ENCODE results near the gene CTTNBP2. TPM values are rescaled to one million over a fixed set of nuclear protein-coding genes. Genes with fewer than 3 reads are reported as not detected.

CTTNBP2 gene
- total RNA-seq, 2 experiments from 2014 or later: not detected

GRCh38 chr7:117889611-117890010 is 16.4 kb upstream of the CTTNBP2 start:
- no peaks in the 10 kb centered on the region for H3K9me3 Mint-ChIP-seq
- H3K4me3 Mint-ChIP-seq: no peak overlapping the region
- H3K27me3 Mint-ChIP-seq: no peaks in the 10 kb centered on the region
- CTCF ChIA-PET: no interaction called here
- no peak overlapping the region for H3K27ac Mint-ChIP-seq
- H3K36me3 Mint-ChIP-seq (ENCODE audit: low read depth): no peaks in the 10 kb centered on the region
- POLR2A ChIA-PET: no interaction called here
- no peaks in the 10 kb centered on the region for H3K4me1 Mint-ChIP-seq
- no peak for DNase-seq

- CTCF ChIA-PET: no interaction called here
- Mint-ChIP-seq H3K9me3 (no peaks in the 10 kb centered on the region), H3K27me3 (peaks cover 2% of the 10 kb centered on the region), H3K4me3 (no peak overlapping the region), H3K36me3 (ENCODE audit: low read depth) (no peaks in the 10 kb centered on the region), H3K27ac (no peak overlapping the region), H3K4me1 (no peaks in the 10 kb centered on the region)
- DNase-seq: no peak
- POLR2A ChIA-PET: no interaction called here
Observed at GRCh38 chr7:117888627-117889026, 15.4 kb upstream of the CTTNBP2 start.

- Mint-ChIP-seq H3K4me1 (no peaks in the 10 kb centered on the region), H3K9me3 (no peaks in the 10 kb centered on the region), H3K27me3 (peaks cover 2% of the 10 kb centered on the region), H3K4me3 (no peak overlapping the region), H3K27ac (no peak overlapping the region), H3K36me3 (ENCODE audit: low read depth) (no peaks in the 10 kb centered on the region)
- ChIA-PET CTCF (no interaction called here), POLR2A (no interaction called here)
- DNase-seq: no peak
Observed at GRCh38 chr7:117882594-117882993, 9.4 kb upstream of the CTTNBP2 start.

DNA sequence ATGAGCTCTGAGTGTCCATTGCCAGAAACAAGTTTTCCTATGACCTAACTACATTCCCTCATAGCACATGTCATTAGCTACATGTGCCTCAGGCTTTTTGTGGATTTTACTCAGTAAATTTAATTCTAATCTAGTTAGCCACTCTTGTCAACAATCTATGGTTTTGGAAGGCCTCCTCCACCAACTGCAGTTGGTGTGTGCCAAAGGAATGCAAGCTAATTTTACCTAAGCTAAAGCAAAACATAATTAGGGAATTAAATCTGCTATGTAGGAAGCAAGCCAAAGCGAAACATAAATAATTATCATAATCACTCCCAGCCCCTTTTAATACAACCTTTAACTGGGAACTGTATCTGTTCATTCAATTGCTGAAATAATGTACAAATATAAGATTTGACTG is 3.5 kb upstream of the CTTNBP2 start:
- Mint-ChIP-seq H3K27me3 (peaks cover 33% of the 10 kb centered on the region), H3K27ac (no peak overlapping the region), H3K4me1 (peaks cover 5% of the 10 kb centered on the region), H3K4me3 (no peak overlapping the region), H3K9me3 (no peaks in the 10 kb centered on the region), H3K36me3 (ENCODE audit: low read depth) (no peaks in the 10 kb centered on the region)
- DNase-seq: no peak
- ChIA-PET CTCF (no interaction called here), POLR2A (no interaction called here)

DNA sequence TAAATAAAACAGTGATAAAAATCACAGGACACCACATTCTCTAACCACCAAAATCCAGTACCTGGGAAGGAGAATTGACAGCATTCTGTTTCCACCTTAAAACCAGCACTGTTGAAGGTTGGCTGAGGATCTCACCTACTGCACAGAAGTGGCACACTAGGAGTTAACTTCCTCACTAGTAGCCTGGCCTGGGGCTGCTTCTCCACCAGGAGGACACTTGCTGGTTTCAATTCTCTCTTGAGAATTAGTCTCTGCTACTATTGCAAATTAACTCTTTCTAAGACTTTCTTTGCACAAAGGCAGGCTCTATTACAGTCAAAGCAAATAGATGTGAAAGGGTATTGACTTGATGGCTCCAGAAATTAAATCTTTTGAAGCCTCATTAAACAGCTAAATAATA is 2.3 kb upstream of the CTTNBP2 start:
- ChIA-PET CTCF (no interaction called here), POLR2A (no interaction called here)
- H3K9me3 Mint-ChIP-seq: no peaks in the 10 kb centered on the region
- H3K4me3 Mint-ChIP-seq: no peak overlapping the region
- DNase-seq: no peak
- peaks cover 5% of the 10 kb centered on the region for H3K4me1 Mint-ChIP-seq
- H3K36me3 Mint-ChIP-seq (ENCODE audit: low read depth): no peaks in the 10 kb centered on the region
- no peak overlapping the region for H3K27ac Mint-ChIP-seq
- peaks cover 42% of the 10 kb centered on the region for H3K27me3 Mint-ChIP-seq

DNA sequence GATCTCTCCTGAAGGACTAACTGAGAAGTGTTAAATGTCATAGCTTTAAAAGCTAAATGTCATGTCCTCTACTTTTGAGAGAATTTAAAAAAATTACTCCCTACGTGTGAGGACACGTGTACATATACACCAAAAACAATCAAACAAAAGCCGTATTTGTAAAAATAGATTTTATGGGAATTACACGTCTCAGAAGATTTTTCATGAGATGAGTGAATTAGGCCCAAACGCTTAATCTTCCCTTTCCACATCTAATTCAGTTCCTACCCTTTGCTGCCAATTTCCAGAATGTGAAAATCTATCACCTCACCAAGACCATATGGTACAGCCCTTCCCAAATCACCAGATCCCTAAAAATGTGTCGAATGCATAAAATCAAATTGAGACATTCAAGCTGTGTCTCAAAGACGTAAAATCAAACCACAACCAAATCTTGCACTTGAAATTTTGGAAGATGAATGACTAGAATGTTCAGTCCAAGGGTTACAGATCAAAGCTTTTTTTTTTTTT is 1.0 kb upstream of the CTTNBP2 start:
- Mint-ChIP-seq H3K4me3 (no peak overlapping the region), H3K4me1 (peaks cover 5% of the 10 kb centered on the region)
- CTCF ChIA-PET: no interaction called here

GRCh38 chr7:117872561-117873309 is 506 bp downstream of the CTTNBP2 start:
- POLR2A ChIA-PET: no interaction called here
- Mint-ChIP-seq H3K9me3 (no peaks in the 10 kb centered on the region), H3K4me3 (no peak overlapping the region), H3K27me3 (peaks cover 51% of the 10 kb centered on the region), H3K4me1 (peaks cover 5% of the 10 kb centered on the region), H3K36me3 (ENCODE audit: low read depth) (no peaks in the 10 kb centered on the region), H3K27ac (no peak overlapping the region)
- no peak for DNase-seq
- CTCF ChIA-PET: no interaction called here

More for the DNA sequence above, 1.0 kb upstream of the CTTNBP2 start:
- POLR2A ChIA-PET: no interaction called here
- no peak overlapping the region for H3K27ac Mint-ChIP-seq
- DNase-seq: no peak
- H3K27me3 Mint-ChIP-seq: peaks cover 46% of the 10 kb centered on the region
- H3K36me3 Mint-ChIP-seq (ENCODE audit: low read depth): no peaks in the 10 kb centered on the region
- H3K9me3 Mint-ChIP-seq: no peaks in the 10 kb centered on the region

GRCh38 chr7:117871778-117872538 is 1.3 kb downstream of the CTTNBP2 start:
- H3K36me3 Mint-ChIP-seq (ENCODE audit: low read depth): no peaks in the 10 kb centered on the region
- no peak overlapping the region for H3K27ac Mint-ChIP-seq
- H3K9me3 Mint-ChIP-seq: no peaks in the 10 kb centered on the region
- no peak for DNase-seq
- H3K4me1 Mint-ChIP-seq: peaks cover 5% of the 10 kb centered on the region
- POLR2A ChIA-PET: no interaction called here
- CTCF ChIA-PET: no interaction called here
- H3K27me3 Mint-ChIP-seq: peaks cover 51% of the 10 kb centered on the region
- H3K4me3 Mint-ChIP-seq: no peak overlapping the region

DNA sequence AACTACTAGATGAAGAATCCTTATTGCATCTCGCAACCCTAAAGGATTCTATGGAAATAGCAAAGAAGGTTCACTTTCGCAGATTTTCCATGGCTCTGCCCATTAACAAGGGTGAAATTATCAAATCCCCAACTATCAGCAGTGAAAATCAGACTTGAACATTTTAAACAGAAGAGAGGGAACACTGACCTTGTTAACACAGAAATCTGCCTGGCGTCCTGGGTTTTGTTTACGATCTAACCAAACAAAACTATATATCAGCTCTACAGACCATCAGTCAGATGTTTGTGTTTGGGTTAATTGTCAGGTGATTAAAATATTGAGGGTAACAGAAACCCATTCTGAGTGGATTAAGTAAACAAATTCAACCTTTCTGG is 1.9 kb downstream of the CTTNBP2 start:
- ChIA-PET POLR2A (no interaction called here), CTCF (no interaction called here)
- no peak for DNase-seq
- Mint-ChIP-seq H3K4me3 (no peak overlapping the region), H3K4me1 (peaks cover 5% of the 10 kb centered on the region), H3K9me3 (no peaks in the 10 kb centered on the region), H3K27ac (no peak overlapping the region), H3K36me3 (ENCODE audit: low read depth) (no peaks in the 10 kb centered on the region), H3K27me3 (peaks cover 51% of the 10 kb centered on the region)

DNA sequence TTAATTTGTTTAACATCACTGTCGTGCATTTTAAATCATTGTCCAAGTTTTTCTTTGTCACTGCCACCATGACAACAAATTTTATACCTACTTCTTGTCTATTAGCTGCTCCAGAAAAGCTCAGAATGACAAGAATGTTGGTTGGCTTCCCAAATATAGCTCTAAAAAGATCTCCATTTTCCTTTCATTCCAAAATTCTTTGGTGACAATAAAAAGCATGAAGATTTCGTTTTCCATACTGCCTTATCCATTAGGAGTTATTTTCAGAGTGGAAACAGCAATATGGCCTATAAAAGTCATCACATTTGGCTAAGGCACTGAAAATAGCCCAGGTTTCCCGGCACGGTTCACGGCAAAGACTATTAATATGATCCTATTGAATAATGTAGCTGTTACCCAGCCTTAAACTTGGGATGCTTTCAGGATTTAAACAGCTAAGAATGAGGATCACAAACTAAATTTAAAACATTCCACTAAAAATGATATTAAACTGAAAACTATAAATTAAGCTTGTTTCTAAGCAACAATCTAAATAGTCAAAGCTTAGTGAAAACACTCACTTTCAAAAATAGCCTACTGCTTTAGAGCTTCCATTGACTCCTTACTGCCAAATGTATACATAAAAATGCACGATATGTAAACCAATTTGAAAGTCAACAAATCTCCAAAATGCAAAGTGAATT is 2.7 kb downstream of the CTTNBP2 start:
- no peak overlapping the region for H3K4me3 Mint-ChIP-seq
- peaks cover 45% of the 10 kb centered on the region for H3K27me3 Mint-ChIP-seq
- H3K4me1 Mint-ChIP-seq: peaks cover 5% of the 10 kb centered on the region
- H3K9me3 Mint-ChIP-seq: no peaks in the 10 kb centered on the region
- no peak overlapping the region for H3K27ac Mint-ChIP-seq
- no peaks in the 10 kb centered on the region for H3K36me3 Mint-ChIP-seq (ENCODE audit: low read depth)
- no peak for DNase-seq
- CTCF ChIA-PET: interaction anchor here (0.6 kb wide), 1 partner anchor 726 kb away, joined by 3 read pairs; no protein-coding TSS in a partner anchor
- POLR2A ChIA-PET: no interaction called here

- POLR2A ChIA-PET: no interaction called here
- peaks cover 5% of the 10 kb centered on the region for H3K4me1 Mint-ChIP-seq
Observed at GRCh38 chr7:117869374-117869773, 3.9 kb downstream of the CTTNBP2 start.

DNA sequence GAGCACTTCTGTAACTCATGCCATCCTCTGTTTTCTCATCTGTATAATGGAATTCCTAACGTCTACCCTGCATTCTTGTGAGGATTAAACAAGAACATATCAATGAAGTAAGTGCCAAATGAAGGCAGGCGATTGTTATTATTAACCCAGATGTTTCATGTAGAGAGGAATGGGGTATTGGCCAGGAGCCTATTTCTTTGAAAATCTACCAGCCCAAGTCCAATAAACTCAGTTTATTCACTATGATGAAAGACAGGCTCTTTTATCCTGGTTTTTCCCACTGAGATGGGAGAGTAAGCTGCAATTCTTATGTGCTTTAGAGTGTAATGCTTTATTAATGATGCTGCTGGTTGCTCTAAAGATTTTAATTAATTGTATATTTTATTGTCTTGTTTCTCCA is 9.6 kb downstream of the CTTNBP2 start:
- Mint-ChIP-seq H3K27ac (no peak overlapping the region), H3K9me3 (no peaks in the 10 kb centered on the region), H3K27me3 (peaks cover 2% of the 10 kb centered on the region), H3K4me1 (no peaks in the 10 kb centered on the region), H3K4me3 (no peak overlapping the region), H3K36me3 (ENCODE audit: low read depth) (no peaks in the 10 kb centered on the region)
- no peak for DNase-seq
- POLR2A ChIA-PET: interaction anchor here (0.7 kb wide), 1 partner anchor 18 kb away, joined by 3 read pairs; no protein-coding TSS in a partner anchor
- CTCF ChIA-PET: no interaction called here

More at GRCh38 chr7:117869374-117869773, 3.9 kb downstream of the CTTNBP2 start:
- Mint-ChIP-seq H3K36me3 (ENCODE audit: low read depth) (no peaks in the 10 kb centered on the region), H3K4me3 (no peak overlapping the region), H3K9me3 (no peaks in the 10 kb centered on the region), H3K27ac (no peak overlapping the region), H3K27me3 (peaks cover 38% of the 10 kb centered on the region)
- no peak for DNase-seq
- CTCF ChIA-PET: no interaction called here

DNA sequence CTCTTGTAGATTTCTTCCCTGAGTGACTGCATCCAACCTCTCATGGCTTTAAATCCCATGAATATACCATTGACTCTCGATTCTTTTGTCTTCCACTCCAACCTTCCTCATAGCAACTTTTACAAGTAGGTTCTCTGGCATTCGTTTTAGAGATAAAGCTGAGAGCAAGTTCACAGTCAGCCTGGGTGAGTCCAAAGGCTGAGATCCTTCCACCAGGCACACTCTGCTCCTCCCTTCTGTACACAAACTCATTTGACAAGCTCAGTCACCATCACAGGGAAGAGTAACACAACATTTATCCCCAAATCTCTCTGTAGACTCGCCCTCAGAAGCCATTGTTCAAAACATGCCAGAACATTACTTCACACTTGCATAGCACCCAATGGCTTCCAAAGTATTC is 10.9 kb downstream of the CTTNBP2 start:
- DNase-seq: no peak
- Mint-ChIP-seq H3K4me3 (no peak overlapping the region), H3K4me1 (no peaks in the 10 kb centered on the region), H3K9me3 (no peaks in the 10 kb centered on the region), H3K27me3 (no peaks in the 10 kb centered on the region), H3K27ac (no peak overlapping the region), H3K36me3 (ENCODE audit: low read depth) (no peaks in the 10 kb centered on the region)
- CTCF ChIA-PET: no interaction called here
- POLR2A ChIA-PET: no interaction called here

All from activated CD4-positive, alpha-beta T cell treated with anti-CD3 and anti-CD28 coated beads, Interleukin-2, amount 10 ng/mL, durations not matched to agents 7 days and 5 days (primary cell).